HS-27A (cell line): ENCODE measurements around the gene CPSF3.
"Not testable (repeated sequence)": the region's sequence is repeated elsewhere in the genome, so short reads cannot be mapped to it uniquely, and the experiment has no call there.

Experiments
- DNase-seq: peaks from one replicate; pipeline ENCODE4 v3.0.0-alpha.2; 2012; ENCODE audit warnings: low read depth, missing footprints

Gene CPSF3

DNA sequence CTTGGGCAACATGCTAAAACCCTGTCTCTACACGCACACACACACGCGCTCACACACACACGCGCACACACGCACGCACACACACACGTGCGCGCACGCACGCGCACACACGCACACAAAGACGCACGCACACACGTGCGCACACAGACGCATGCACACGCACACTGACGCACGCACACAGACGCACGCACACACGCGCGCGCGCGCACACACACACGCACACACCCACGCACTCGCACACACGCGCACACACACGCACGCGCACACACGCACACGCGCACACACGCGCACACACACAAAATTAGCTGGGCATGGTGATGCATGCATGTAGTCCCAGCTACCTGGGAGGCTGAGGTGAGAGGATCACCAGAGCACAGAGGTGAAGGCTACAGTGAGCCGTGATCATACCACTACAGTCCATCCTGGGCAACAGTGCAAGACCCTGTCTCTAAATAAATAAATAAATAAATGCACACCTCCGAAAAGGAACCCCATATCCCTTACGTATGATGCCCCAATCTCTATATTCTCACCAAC lies 42.8 kb downstream of the CPSF3 start:
- no peak for DNase-seq

DNA sequence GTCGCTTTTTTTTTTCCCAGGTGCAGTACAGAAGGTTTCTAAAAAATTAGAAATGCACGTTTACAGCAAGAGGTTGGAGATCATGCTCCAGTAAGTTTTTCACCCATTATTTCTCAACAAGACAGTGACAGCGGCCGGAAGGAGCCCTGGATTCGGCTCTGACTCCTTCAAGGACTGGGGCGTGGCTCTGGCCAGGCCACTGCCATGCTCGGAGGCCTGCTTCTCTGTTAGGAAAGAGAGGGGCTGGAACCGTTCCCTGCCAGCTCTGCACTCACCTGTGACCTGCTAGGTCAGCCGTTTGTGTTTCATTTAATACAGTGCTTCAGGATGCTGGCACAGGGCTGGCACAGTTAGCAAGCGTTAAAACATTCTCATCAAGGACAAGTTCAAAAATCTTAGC lies 44.2 kb downstream of the CPSF3 start:
- DNase-seq, result no peak

DNA sequence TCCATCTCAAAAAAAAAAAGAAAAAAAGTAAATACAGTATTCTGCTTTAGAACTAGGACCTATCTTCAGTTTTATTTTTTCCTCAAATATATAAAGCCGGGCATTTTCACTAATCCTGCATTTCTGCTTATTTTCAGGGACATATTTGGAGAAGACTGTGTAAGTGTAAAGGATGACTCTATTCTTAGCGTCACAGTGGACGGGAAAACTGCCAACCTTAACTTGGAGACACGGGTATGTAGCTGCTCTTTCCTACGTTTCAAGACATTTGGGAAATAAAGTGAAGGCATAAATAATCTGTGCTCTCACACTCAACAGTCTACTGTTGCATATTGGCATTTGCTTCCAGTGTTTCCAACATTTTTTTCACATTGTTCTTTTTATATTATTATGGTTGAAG lies 47.8 kb downstream of the CPSF3 start:
- DNase-seq, result no peak

GRCh38 chr2:9472511-9472910 lies 49.1 kb downstream of the CPSF3 start:
- DNase-seq, result no peak

- DNase-seq, result no peak
Observed at GRCh38 chr2:9473308-9473984, 50.0 kb downstream of the CPSF3 start.

- no peak for DNase-seq
Observed at GRCh38 chr2:9473985-9474360, 50.5 kb downstream of the CPSF3 start.

- DNase-seq, result peak; percentile 12
Observed at GRCh38 chr2:9474361-9475057, 51.1 kb downstream of the CPSF3 start, which contains the start of gene IAH1. Gene IAH1, plus strand, starts transcription at chr2:9474551. Its CDS starts 16 bp downstream, at chr2:9474567.

- no peak for DNase-seq
Observed at GRCh38 chr2:9477914-9478313, 54.5 kb downstream of the CPSF3 start.

GRCh38 chr2:9478526-9478925 lies 55.1 kb downstream of the CPSF3 start:
- no peak for DNase-seq

GRCh38 chr2:9480157-9480556 lies 56.7 kb downstream of the CPSF3 start:
- DNase-seq, result no peak

GRCh38 chr2:9483107-9483506 lies 59.7 kb downstream of the CPSF3 start:
- no peak for DNase-seq

GRCh38 chr2:9484533-9484932 lies 61.1 kb downstream of the CPSF3 start:
- no peak for DNase-seq

DNA sequence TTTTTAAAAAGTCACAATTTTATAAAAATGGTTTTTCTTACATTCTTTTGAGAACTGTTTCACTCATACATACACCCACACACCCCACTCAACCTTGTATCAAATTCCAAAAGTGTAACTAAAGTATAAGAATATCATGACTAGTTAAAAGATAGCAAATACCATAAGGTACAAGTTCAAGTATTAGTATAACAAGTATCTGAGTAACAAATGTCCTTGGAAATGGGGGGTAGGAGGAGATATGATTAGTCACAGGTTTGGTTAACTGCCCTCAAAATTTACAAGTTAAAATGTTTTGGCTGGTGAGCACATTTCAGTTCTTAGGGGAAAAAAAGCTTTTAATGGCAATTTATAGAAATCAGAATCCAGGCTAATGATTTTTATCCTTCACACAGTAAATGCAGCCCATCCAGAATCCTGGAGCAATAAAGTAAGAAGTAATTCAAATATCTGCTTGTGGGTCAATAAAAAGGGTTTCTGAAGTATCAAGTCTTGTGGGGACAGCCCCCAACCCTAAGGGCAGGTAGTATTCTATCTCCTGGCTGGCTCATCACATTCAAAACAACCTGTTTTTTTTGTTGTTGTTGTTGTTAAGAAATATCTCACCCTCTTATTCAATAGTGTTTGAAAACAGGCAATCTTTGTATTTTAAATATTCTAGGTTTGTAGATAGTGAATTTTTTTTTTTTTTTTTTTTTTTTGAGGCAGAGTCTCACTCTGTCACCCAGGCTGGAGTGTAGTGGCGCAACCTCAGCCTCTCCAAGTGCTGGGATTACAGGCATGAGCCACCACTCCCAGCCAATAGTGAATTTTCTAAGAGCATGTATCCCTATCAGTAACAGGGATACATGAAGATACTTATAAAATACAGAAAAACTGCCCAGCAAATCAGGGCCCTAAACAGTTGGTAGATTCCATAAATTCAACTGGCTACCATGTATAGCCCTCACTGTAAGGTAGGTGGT lies 65.4 kb downstream of the CPSF3 start:
- no peak for DNase-seq

GRCh38 chr2:9490789-9491188 lies 67.3 kb downstream of the CPSF3 start:
- DNase-seq, result no peak

- DNase-seq, result no peak
Observed at GRCh38 chr2:9492927-9493326, 69.5 kb downstream of the CPSF3 start.

DNA sequence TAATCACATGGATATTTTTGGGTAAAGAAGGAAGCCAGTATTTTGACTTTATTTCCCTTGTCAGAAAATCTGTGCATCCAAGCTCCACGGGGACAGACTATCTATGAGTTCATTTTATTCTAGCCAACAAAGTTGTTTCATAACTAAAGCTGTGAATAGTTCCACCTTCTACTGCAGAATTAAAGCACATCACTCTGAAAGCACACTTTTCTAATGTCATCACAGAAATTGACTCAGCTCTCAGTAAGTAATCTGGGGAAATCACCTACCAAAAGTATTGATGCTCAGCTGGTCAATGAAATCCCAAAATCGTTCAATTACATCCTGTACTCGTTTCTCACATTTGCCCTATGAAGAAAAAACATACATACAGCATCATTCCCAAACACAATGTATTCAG lies 70.0 kb downstream of the CPSF3 start:
- DNase-seq, result no peak

- DNase-seq, result no peak
Observed at GRCh38 chr2:9494081-9494480, 70.6 kb downstream of the CPSF3 start.

DNA sequence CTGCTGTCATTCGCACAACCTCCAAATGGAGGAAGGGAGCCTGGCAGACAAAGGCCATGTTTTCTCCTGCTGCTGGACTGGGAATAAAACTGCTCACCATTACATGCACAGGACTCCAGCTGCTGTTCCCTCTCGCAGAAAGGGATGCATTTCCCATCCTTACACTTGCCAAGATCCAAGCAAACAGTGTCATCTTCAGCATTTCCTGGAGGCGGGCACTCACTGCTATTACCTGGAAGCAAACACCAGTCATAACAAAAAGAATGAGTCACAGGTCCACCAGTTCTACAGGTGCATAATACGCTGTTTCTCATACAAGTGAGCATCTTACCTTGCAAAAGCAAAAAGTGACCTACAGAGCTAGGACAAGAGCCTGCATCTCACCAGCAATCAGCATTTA lies 73.6 kb downstream of the CPSF3 start:
- DNase-seq, result no peak

- no peak for DNase-seq
Observed at GRCh38 chr2:9498210-9498609, 74.8 kb downstream of the CPSF3 start.

DNA sequence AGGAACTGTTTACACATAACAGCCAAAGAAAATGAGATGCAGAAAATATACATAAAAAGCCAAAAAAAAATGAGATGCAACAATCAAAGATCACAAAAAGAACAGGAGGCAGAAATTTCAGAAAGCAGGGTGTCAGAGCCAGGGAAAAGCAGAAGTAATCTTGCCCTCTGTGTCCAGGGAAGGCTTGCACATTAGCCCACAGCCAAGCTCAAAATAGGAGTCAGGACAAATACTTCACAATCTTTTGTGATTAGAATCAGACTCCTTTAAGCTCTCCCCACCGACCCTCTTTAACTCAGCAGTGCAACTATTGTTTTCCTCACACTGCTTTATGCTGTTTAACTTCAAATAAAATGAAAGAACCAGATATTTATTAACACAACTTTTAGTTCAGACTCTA lies 85.5 kb downstream of the CPSF3 start:
- no peak for DNase-seq

GRCh38 chr2:9513946-9514345 lies 90.5 kb downstream of the CPSF3 start:
- DNase-seq, result not testable (repeated sequence)

DNA sequence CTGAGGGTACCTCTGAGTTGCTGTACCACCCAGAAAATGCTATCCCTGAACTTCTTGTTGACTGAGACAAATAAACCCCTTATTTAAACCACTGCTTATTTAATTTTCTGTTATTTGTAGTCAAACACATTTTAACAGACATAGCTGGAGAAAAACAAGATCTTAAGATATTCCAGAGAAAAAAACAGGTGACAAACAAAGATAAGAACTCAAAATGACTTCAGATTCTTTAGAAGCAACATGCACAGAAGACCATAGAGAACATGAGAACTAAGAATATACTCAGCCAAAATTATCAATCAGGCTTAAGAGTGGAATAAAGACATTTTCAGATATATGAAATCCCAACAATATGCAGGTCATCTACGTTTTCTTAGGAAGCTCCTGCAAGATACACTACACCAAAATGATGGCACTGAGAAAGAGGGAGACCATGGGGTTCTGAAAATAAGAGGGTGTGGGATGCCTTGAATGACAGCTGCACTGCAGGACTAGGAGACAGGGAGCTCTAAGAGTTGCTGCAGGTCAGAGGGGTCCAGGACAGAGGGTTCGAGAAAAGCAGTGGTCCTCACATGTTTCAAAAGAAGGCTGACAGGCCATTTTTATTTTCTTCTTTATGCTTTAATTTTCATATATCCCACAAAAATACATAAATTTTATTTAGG lies 93.8 kb downstream of the CPSF3 start:
- DNase-seq, result no peak
